ENCODE measurements around the gene GPR139. TPM values are rescaled to one million over a fixed set of nuclear protein-coding genes. Genes with fewer than 3 reads are reported as not detected.

The GPR139 gene
- total RNA-seq, 1 donor from 2014 or later, result not detected

GRCh38 chr16:20072874-20073202, 852 bp downstream of the GPR139 start:
- H3K27ac Mint-ChIP-seq, result no peak overlapping the region
- DNase-seq (no peak), ATAC-seq (ENCODE audit: low read depth) (no peak)
- H3K36me3 Mint-ChIP-seq (ENCODE audit: low read depth), result no peaks in the 10 kb centered on the region
- H3K4me1 Mint-ChIP-seq, result no peaks in the 10 kb centered on the region
- intact Hi-C loops (cut with micrococcal nuclease), result no loop called here
- POLR2A ChIA-PET, result no interaction called here
- no peak overlapping the region for H3K4me3 Mint-ChIP-seq
- peaks cover 25% of the 10 kb centered on the region for H3K27me3 Mint-ChIP-seq
- CTCF ChIA-PET, result no interaction called here
- TF ChIP-seq CTCF (IDR thresholded peaks at IDR 0.05), result no peak
- H3K9me3 Mint-ChIP-seq, result peaks cover 3% of the 10 kb centered on the region

GRCh38 chr16:20072146-20072873, 1.4 kb downstream of the GPR139 start:
- DNase-seq (no peak), ATAC-seq (ENCODE audit: low read depth) (no peak)
- Mint-ChIP-seq H3K36me3 (ENCODE audit: low read depth) (no peaks in the 10 kb centered on the region), H3K27me3 (peaks cover 25% of the 10 kb centered on the region), H3K4me1 (no peaks in the 10 kb centered on the region), H3K27ac (no peak overlapping the region), H3K4me3 (no peak overlapping the region), H3K9me3 (peaks cover 6% of the 10 kb centered on the region)
- intact Hi-C loops (cut with micrococcal nuclease), result no loop called here
- TF ChIP-seq CTCF (IDR thresholded peaks at IDR 0.05), result no peak
- POLR2A ChIA-PET, result no interaction called here
- CTCF ChIA-PET, result no interaction called here

- Mint-ChIP-seq H3K9me3 (peaks cover 6% of the 10 kb centered on the region), H3K27me3 (no peaks in the 10 kb centered on the region), H3K4me1 (no peaks in the 10 kb centered on the region), H3K27ac (no peak overlapping the region), H3K36me3 (ENCODE audit: low read depth) (no peaks in the 10 kb centered on the region), H3K4me3 (no peak overlapping the region)
- ATAC-seq (ENCODE audit: low read depth), result no peak
- DNase-seq, result no peak
- POLR2A ChIA-PET, result no interaction called here
- intact Hi-C loops (cut with micrococcal nuclease), result no loop called here
- TF ChIP-seq CTCF (IDR thresholded peaks at IDR 0.05), result no peak
- CTCF ChIA-PET, result no interaction called here
Measured at GRCh38 chr16:20064931-20065330, 8.8 kb downstream of the GPR139 start.

- Mint-ChIP-seq H3K4me1 (no peaks in the 10 kb centered on the region), H3K27me3 (no peaks in the 10 kb centered on the region), H3K9me3 (peaks cover 6% of the 10 kb centered on the region), H3K36me3 (ENCODE audit: low read depth) (no peaks in the 10 kb centered on the region), H3K4me3 (no peak overlapping the region), H3K27ac (no peak overlapping the region)
- no peak for DNase-seq
- POLR2A ChIA-PET, result no interaction called here
- CTCF ChIA-PET, result no interaction called here
- intact Hi-C loops (cut with micrococcal nuclease), result no loop called here
- ATAC-seq (ENCODE audit: low read depth), result no peak
- no peak for TF ChIP-seq CTCF (IDR thresholded peaks at IDR 0.05)
Measured at GRCh38 chr16:20064520-20064919, 9.2 kb downstream of the GPR139 start.

GRCh38 chr16:20061132-20061531, 12.6 kb downstream of the GPR139 start:
- Mint-ChIP-seq H3K36me3 (ENCODE audit: low read depth) (no peaks in the 10 kb centered on the region), H3K27ac (no peak overlapping the region), H3K9me3 (no peaks in the 10 kb centered on the region), H3K4me1 (no peaks in the 10 kb centered on the region), H3K4me3 (no peak overlapping the region), H3K27me3 (no peaks in the 10 kb centered on the region)
- ChIA-PET POLR2A (no interaction called here), CTCF (no interaction called here)
- DNase-seq, result no peak
- intact Hi-C loops (cut with micrococcal nuclease), result no loop called here
- TF ChIP-seq CTCF (IDR thresholded peaks at IDR 0.05), result no peak
- ATAC-seq (ENCODE audit: low read depth), result no peak

Data from activated B cell treated with CpG ODN at 0.5 μM for 24 hours (primary cell).